SU-DHL-6 (cell line): ENCODE data around the gene PTH1R.

Experiments
- H2AFZ ChIP-seq: fragments of 200-600 bp; sonication (generic); 2 replicates; pipeline ENCODE4 v1.6.1; 2014; ENCODE audit warnings: low read depth, mild to moderate bottlenecking, moderate library complexity, mixed read lengths, antibody characterized with exemption, low read length; ENCODE audit not compliant: severe bottlenecking
- H3F3A ChIP-seq: fragments of 200-600 bp; shearing (Covaris generic); 2 replicates; pipeline ENCODE4 v1.6.0; 2016; ENCODE audit warnings: antibody characterized with exemption, mild to moderate bottlenecking; ENCODE audit not compliant: insufficient read depth
- H3K27ac ChIP-seq: fragments of 200-600 bp; sonication (generic); 2 replicates; pipeline ENCODE4 v1.5.1; 2016; ENCODE audit warnings: low read depth, mild to moderate bottlenecking, low read length, moderate library complexity, mixed read lengths
- H3K27me3 ChIP-seq: fragments of 200-600 bp; sonication (generic), shearing (Covaris generic); 2 replicates; pipeline ENCODE4 v1.6.0; 2014; ENCODE audit warnings: mild to moderate bottlenecking, low read length
- H3K36me3 ChIP-seq: fragments of 200-600 bp; sonication (generic); 2 replicates; pipeline ENCODE4 v1.6.1; 2014; ENCODE audit warnings: mild to moderate bottlenecking, low read length, mixed read lengths
- H3K4me2 ChIP-seq: fragments of 300-600, 200-600 bp; shearing (Covaris generic), sonication (generic); 2 replicates; pipeline ENCODE4 v1.6.0; 2014; ENCODE audit warnings: low read length, low read depth, mild to moderate bottlenecking; ENCODE audit not compliant: poor library complexity, severe bottlenecking
- H3K4me3 ChIP-seq: fragments of 200-600 bp; sonication (generic); 2 replicates; pipeline ENCODE4 v1.5.1; 2014; ENCODE audit warnings: antibody characterized with exemption, low read length, mild to moderate bottlenecking, mixed read lengths; ENCODE audit not compliant: insufficient read depth, poor library complexity, severe bottlenecking
- H3K79me2 ChIP-seq: fragments of 200-600 bp; sonication (generic); 2 replicates; pipeline ENCODE4 v1.6.1; 2014; ENCODE audit warnings: mild to moderate bottlenecking, low read length, moderate library complexity; ENCODE audit not compliant: insufficient read depth
- H3K9ac ChIP-seq: fragments of 200-600 bp; sonication (generic); 2 replicates; pipeline ENCODE4 v1.7.0; 2014; ENCODE audit warnings: mild to moderate bottlenecking, low read length
- H3K9me2 ChIP-seq: fragments of 200-600 bp; sonication (generic); replicated peaks from 2 replicates; pipeline ENCODE4 v1.6.1; 2014; ENCODE audit warnings: low read length; ENCODE audit not compliant: insufficient read depth
- H3K9me3 ChIP-seq: fragments of 200-600 bp; sonication (generic); 2 replicates; pipeline ENCODE4 v1.6.1; 2014; ENCODE audit warnings: low read length, mixed read lengths; ENCODE audit not compliant: insufficient read depth
- H4K20me1 ChIP-seq: fragments of 200-600 bp; sonication (generic); 2 replicates; pipeline ENCODE4 v1.6.1; 2014; ENCODE audit warnings: low read depth, mild to moderate bottlenecking, antibody characterized with exemption, low read length, moderate library complexity, mixed read lengths
- CTCF ChIP-seq: fragments of 200-600 bp; sonication (generic); IDR thresholded peaks from one replicate; pipeline ENCODE4 v1.5.1; 2017; ENCODE audit warnings: antibody characterized with exemption, mild to moderate bottlenecking, low read length, moderate library complexity; ENCODE audit not compliant: insufficient read depth, poor library complexity, severe bottlenecking
- EZH2phosphoT487 ChIP-seq: fragments of 200-600 bp; sonication (generic), shearing (Covaris generic); conservative IDR thresholded peaks from 2 replicates; pipeline ENCODE4 v1.6.1; 2018; ENCODE audit warnings: mild to moderate bottlenecking, antibody characterized with exemption, low read length, moderate library complexity, mixed read lengths

PTH1R gene

GRCh38 chr3:46897829-46898320 is 20.4 kb downstream of the PTH1R start:
- Histone ChIP-seq H3K4me2 (no peak overlapping the region), H3K4me3 (no peak overlapping the region), H2AFZ (no peak overlapping the region)

GRCh38 chr3:46898321-46899150 is 21.0 kb downstream of the PTH1R start:
- Histone ChIP-seq H3K27ac (no peak overlapping the region), H3K9me3 (no peaks in the 10 kb centered on the region), H3K9me2 (no peaks in the 10 kb centered on the region), H2AFZ (no peak overlapping the region), H3K4me2 (no peak overlapping the region), H3K9ac (no peak overlapping the region), H3K36me3 (no peaks in the 10 kb centered on the region), H3K79me2 (no peaks in the 10 kb centered on the region), H4K20me1 (no peaks in the 10 kb centered on the region), H3K4me3 (no peak overlapping the region), H3F3A (no peaks in the 10 kb centered on the region), H3K27me3 (no peaks in the 10 kb centered on the region)
- TF ChIP-seq EZH2phosphoT487 (no peak), CTCF (no peak)

More at GRCh38 chr3:46897829-46898320, 20.4 kb downstream of the PTH1R start:
- no peak overlapping the region for H3K9ac ChIP-seq
- H3K9me2 ChIP-seq, result no peaks in the 10 kb centered on the region
- H4K20me1 ChIP-seq, result no peaks in the 10 kb centered on the region
- no peak overlapping the region for H3K27ac ChIP-seq
- no peaks in the 10 kb centered on the region for H3K36me3 ChIP-seq
- no peaks in the 10 kb centered on the region for H3F3A ChIP-seq
- no peaks in the 10 kb centered on the region for H3K9me3 ChIP-seq
- H3K27me3 ChIP-seq, result no peaks in the 10 kb centered on the region
- TF ChIP-seq EZH2phosphoT487 (no peak), CTCF (no peak)
- no peaks in the 10 kb centered on the region for H3K79me2 ChIP-seq

GRCh38 chr3:46899151-46900006 is 21.9 kb downstream of the PTH1R start:
- H3K27ac ChIP-seq, result no peak overlapping the region
- no peaks in the 10 kb centered on the region for H4K20me1 ChIP-seq
- H2AFZ ChIP-seq, result no peak overlapping the region
- no peaks in the 10 kb centered on the region for H3K79me2 ChIP-seq
- H3F3A ChIP-seq, result no peaks in the 10 kb centered on the region
- TF ChIP-seq EZH2phosphoT487, result no peak
- TF ChIP-seq CTCF, result no peak
- H3K36me3 ChIP-seq, result no peaks in the 10 kb centered on the region
- H3K27me3 ChIP-seq, result no peaks in the 10 kb centered on the region
- H3K9me3 ChIP-seq, result no peaks in the 10 kb centered on the region
- H3K9ac ChIP-seq, result no peak overlapping the region
- H3K4me3 ChIP-seq, result no peak overlapping the region
- H3K9me2 ChIP-seq, result no peaks in the 10 kb centered on the region
- no peak overlapping the region for H3K4me2 ChIP-seq
